Mucosa of descending colon (tissue), 3 donors: ENCODE results near the gene EEF1G. TPM values are rescaled to one million over a fixed set of nuclear protein-coding genes. Genes with fewer than 3 reads are reported as not detected.
A peak's percentile ranks its signal among the peaks of the same experiment; 100 is the strongest.
"Not testable (repeated sequence)": the region's sequence is repeated elsewhere in the genome, so short reads cannot be mapped to it uniquely, and the experiment has no call there.

Source experiments
- ATAC-seq: fragments of 200-7000 bp; cut with Tn5 transposase; one replicate; pipeline ENCODE4 v1.9.1; 2020; ENCODE audit warnings: mild to moderate bottlenecking, moderate library complexity
- DNase-seq, 3 donors: peaks; one replicate each; pipeline ENCODE4 v3.0.0-alpha.2; 2020
- H3K36me3 ChIP-seq: fragments of 200-600 bp; one replicate; pipeline ENCODE4 v1.8.0; 2021; ENCODE audit warnings: low read depth, mild to moderate bottlenecking
- H3K4me1 ChIP-seq: fragments of 200-600 bp; one replicate; pipeline ENCODE4 v1.8.0; 2021; ENCODE audit warnings: low read depth, mild to moderate bottlenecking
- H3K4me3 ChIP-seq: fragments of 200-600 bp; one replicate; pipeline ENCODE4 v1.8.0; 2021; ENCODE audit warnings: mild to moderate bottlenecking
- H3K9me3 ChIP-seq: fragments of 200-600 bp; one replicate; pipeline ENCODE4 v1.8.0; 2021; ENCODE audit warnings: mild to moderate bottlenecking
- CTCF ChIP-seq: fragments of 200-600 bp; IDR thresholded peaks from one replicate; pipeline ENCODE4 v1.8.0; 2022; ENCODE audit warnings: antibody characterized with exemption, mild to moderate bottlenecking
- intact Hi-C, 2 donors: fragments of 100-400 bp; cut with DNase I in 1 of 2; cut with micrococcal nuclease in 1 of 2; formaldehyde crosslinking; loops; one replicate each; pipeline versions ENCODE4 v1.11.0 to v1.11.1; 2022; cut with DNase I, micrococcal nuclease
- long read RNA-seq, 2 donors: library from polyadenylated mRNA; unstranded; transcript quantifications; one replicate each; pipeline ENCODE4 v2.0.0, GENCODE V29; 2019 to 2021
- total RNA-seq, 3 donors: library from RNA; stranded (reverse); fragmentation: NEBNext Ultra II Directional in 2 of 3; extraction: Animal tissue kit (Norgen Biotek cat#: 25700) in 2 of 3; gene quantifications; one replicate each; pipeline versions ENCODE4 v1.2.1 to v1.2.4, GENCODE V29; 2021 to 2023
- donor health status: DM: no; HTN: no; CAD: no; lungs with moderate emphysema.
- donor health status: DM: no; HTN: no; CAD: no.
- donor health status: DM: no; HTN: yes; CAD: no.

EEF1G gene, protein sequence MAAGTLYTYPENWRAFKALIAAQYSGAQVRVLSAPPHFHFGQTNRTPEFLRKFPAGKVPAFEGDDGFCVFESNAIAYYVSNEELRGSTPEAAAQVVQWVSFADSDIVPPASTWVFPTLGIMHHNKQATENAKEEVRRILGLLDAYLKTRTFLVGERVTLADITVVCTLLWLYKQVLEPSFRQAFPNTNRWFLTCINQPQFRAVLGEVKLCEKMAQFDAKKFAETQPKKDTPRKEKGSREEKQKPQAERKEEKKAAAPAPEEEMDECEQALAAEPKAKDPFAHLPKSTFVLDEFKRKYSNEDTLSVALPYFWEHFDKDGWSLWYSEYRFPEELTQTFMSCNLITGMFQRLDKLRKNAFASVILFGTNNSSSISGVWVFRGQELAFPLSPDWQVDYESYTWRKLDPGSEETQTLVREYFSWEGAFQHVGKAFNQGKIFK
- 1,000 to 10,000 TPM; 1,059 to 1,365 (median 1,164) TPM for total RNA-seq
- long read RNA-seq, donor 1, transcript EEF1G-201 (10 exons, 1,523 nt) = major isoform, 1,711 of 1,743 reads
- long read RNA-seq, donor 1, transcript EEF1G-203 (9 exons, 2,496 nt) = minor isoform, 11 of 1,743 reads
- long read RNA-seq, donor 1, partial matches to known transcripts = 14 of 1,743 reads
- long read RNA-seq, donor 1, other reads (novel, unspliced or antisense) = 7 of 1,743 reads
- long read RNA-seq, donor 2, transcript EEF1G-201 (10 exons, 1,523 nt) = major isoform, 1,736 of 1,865 reads
- long read RNA-seq, donor 2, transcript EEF1G-203 (9 exons, 2,496 nt) = minor isoform, 94 of 1,865 reads
- long read RNA-seq, donor 2, partial matches to known transcripts = 19 of 1,865 reads
- long read RNA-seq, donor 2, other reads (novel, unspliced or antisense) = 16 of 1,865 reads

GRCh38 chr11:62573592-62574362, at the start of gene EEF1G:
TSS of gene EEF1G (minus strand) at chr11:62573891. CDS start at chr11:62573842, 49 bp downstream.
- TF ChIP-seq CTCF = no peak
- peak within 1 kb of the TSS; percentile 67 for H3K4me3 ChIP-seq
- no peaks in the 10 kb centered on the region for H3K9me3 ChIP-seq
- intact Hi-C loops = no loop called here
- DNase-seq (peak; percentile 98 to 99 (median 99)), ATAC-seq (peak; percentile 94)
- H3K4me1 ChIP-seq = peaks cover 18% of the 10 kb centered on the region
- H3K36me3 ChIP-seq = peaks cover 8% of the 10 kb centered on the region

DNA sequence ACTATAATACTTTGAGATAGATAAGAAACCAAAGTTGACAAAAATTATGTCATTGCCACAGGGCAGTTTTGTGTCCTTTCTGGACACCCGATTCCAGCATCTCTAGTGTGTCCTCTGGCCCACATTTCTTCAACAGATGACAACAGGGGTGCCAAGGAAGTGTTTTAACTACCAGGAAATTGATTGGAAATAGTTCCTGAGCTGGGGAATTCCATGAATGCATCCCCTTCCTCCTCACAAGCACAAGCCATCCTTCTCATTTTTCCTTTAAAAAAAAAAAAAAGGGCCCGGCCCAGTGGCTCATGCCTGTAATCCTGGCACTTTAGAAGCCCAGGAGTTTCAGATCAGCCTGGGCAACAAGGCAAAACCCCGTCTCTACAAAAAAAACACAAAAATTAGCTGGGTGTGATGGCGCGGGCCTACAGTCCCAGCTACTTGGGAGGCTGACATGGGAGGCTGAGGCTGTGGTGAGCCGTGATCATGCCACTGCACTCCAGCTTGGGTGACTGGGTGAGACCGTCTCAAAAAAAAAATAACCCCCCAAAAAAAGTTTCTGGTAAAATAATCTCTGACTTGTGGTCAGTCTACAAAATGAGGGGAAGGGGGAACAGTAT, 48.9 kb upstream of the EEF1G start:
- TF ChIP-seq CTCF = no peak
- H3K4me1 ChIP-seq = peaks cover 6% of the 10 kb centered on the region

GRCh38 chr11:62621567-62622470, 48.1 kb upstream of the EEF1G start, which contains the start of gene B3GAT3:
TSS of gene B3GAT3 (minus strand) at chr11:62621986. CDS start at chr11:62621947, 39 bp downstream.
- ATAC-seq (peak; percentile 98), DNase-seq (peak; percentile 98 to 99 (median 99))
- H3K4me1 ChIP-seq = peaks cover 6% of the 10 kb centered on the region
- intact Hi-C loops = no loop called here
- peaks cover 8% of the 10 kb centered on the region for H3K36me3 ChIP-seq
- H3K9me3 ChIP-seq = no peaks in the 10 kb centered on the region
- H3K4me3 ChIP-seq = peak within 1 kb of the TSS; percentile 44
- peak; percentile 19 for TF ChIP-seq CTCF

More for the DNA sequence above, 48.9 kb upstream of the EEF1G start:
- intact Hi-C loops = no loop called here
- no peak for ATAC-seq
- no peak overlapping the region for H3K4me3 ChIP-seq
- H3K36me3 ChIP-seq = peaks cover 8% of the 10 kb centered on the region
- H3K9me3 ChIP-seq = no peaks in the 10 kb centered on the region
- no peak for DNase-seq

- ATAC-seq = no peak
- Histone ChIP-seq H3K4me3 (peak overlapping the region; percentile 44), H3K4me1 (peaks cover 6% of the 10 kb centered on the region), H3K36me3 (peaks cover 4% of the 10 kb centered on the region), H3K9me3 (no peaks in the 10 kb centered on the region)
- intact Hi-C loops = no loop called here
- no peak for TF ChIP-seq CTCF
- no peak for DNase-seq
Measured at GRCh38 chr11:62621027-62621566, 47.4 kb upstream of the EEF1G start.

GRCh38 chr11:62616957-62617356, 43.3 kb upstream of the EEF1G start:
- peaks cover 11% of the 10 kb centered on the region for H3K4me1 ChIP-seq
- DNase-seq, ATAC-seq, H3K36me3 ChIP-seq, H3K4me3 ChIP-seq, intact Hi-C loops, H3K9me3 ChIP-seq: not testable (repeated sequence)
